ENCODE results near the gene RAPSN. TPM values are rescaled to one million over a fixed set of nuclear protein-coding genes. Genes with fewer than 3 reads are reported as not detected.

Gene RAPSN
- total and polyA plus RNA-seq, 8 donors: 0.18 to 0.92 (median 0.33) TPM

- H3K4me1 ChIP-seq: peaks cover 6 to 14% (median 6%) of the 10 kb centered on the region in 3 donors
- H3K36me3 ChIP-seq: peaks cover 0 to 16% (median under 1%) of the 10 kb centered on the region in 3 donors
- 92 to 100% methylated on average over 10 to 13 of the region's 13 CpGs for WGBS, 2 donors
- FAIRE-seq (no peak), ATAC-seq (no peak), DNase-seq (no peak)
- no peak overlapping the region for H3K27ac ChIP-seq
- H3K4me3 ChIP-seq: no peak overlapping the region
- no peaks in the 10 kb centered on the region for H3K27me3 ChIP-seq
- intact Hi-C loops (cut with DNase I): no loop called here
- TF ChIP-seq CTCF (IDR thresholded peaks at IDR 0.05): no peak
- H3K9me3 ChIP-seq: no peaks in the 10 kb centered on the region
Measured at GRCh38 chr11:47413351-47413750, 35.6 kb downstream of the RAPSN start.

- DNase-seq: peak in 5 of 6 donors; percentile 35 to 84 (median 73)
- TF ChIP-seq CTCF (IDR thresholded peaks at IDR 0.05): peak; percentile 52 to 71 (median 68)
- no peaks in the 10 kb centered on the region for H3K27me3 ChIP-seq
- H3K36me3 ChIP-seq: peaks cover 0 to 14% (median 0%) of the 10 kb centered on the region in 3 donors
- no peak overlapping the region for H3K4me3 ChIP-seq
- WGBS, 2 donors: 76 to 78% methylated on average over 11 to 12 of the region's 12 CpGs
- no peak for FAIRE-seq
- no peaks in the 10 kb centered on the region for H3K9me3 ChIP-seq
- peaks cover 10 to 21% (median 12%) of the 10 kb centered on the region in 3 donors for H3K4me1 ChIP-seq
- no peak for ATAC-seq
- intact Hi-C loops (cut with DNase I): no loop called here
- no peak overlapping the region for H3K27ac ChIP-seq
Measured at GRCh38 chr11:47411884-47412746, 36.8 kb downstream of the RAPSN start.

GRCh38 chr11:47410370-47411264 lies 38.3 kb downstream of the RAPSN start:
- 77 to 83% methylated on average over 12 of the region's 12 CpGs for WGBS, 2 donors
- ATAC-seq (no peak), DNase-seq (peak in 1 of 6 donors; percentile 32), FAIRE-seq (no peak)
- intact Hi-C loops (cut with DNase I): no loop called here
- Histone ChIP-seq H3K27me3 (no peaks in the 10 kb centered on the region), H3K9me3 (no peaks in the 10 kb centered on the region), H3K27ac (no peak overlapping the region), H3K4me3 (no peak overlapping the region), H3K4me1 (peaks cover 11 to 19% (median 14%) of the 10 kb centered on the region in 3 donors), H3K36me3 (peaks cover 0 to 14% (median 0%) of the 10 kb centered on the region in 3 donors)
- no peak for TF ChIP-seq CTCF (IDR thresholded peaks at IDR 0.05)

GRCh38 chr11:47409440-47410369 lies 39.2 kb downstream of the RAPSN start:
- peak in 3 of 6 donors; percentile 22 to 65 (median 32) for DNase-seq
- intact Hi-C loops (cut with DNase I): no loop called here
- Histone ChIP-seq H3K27me3 (no peaks in the 10 kb centered on the region), H3K4me1 (peaks cover 11 to 19% (median 14%) of the 10 kb centered on the region in 3 donors), H3K4me3 (peak overlapping the region in 3 of 4 donors; percentile 59 to 75 (median 73)), H3K27ac (peak overlapping the region in 3 of 4 donors; percentile 64 to 84 (median 81)), H3K9me3 (no peaks in the 10 kb centered on the region), H3K36me3 (peaks cover 0 to 13% (median 0%) of the 10 kb centered on the region in 3 donors)
- no peak for ATAC-seq
- no peak for FAIRE-seq
- TF ChIP-seq CTCF (IDR thresholded peaks at IDR 0.05): no peak
- 76 to 82% methylated on average over 31 of the region's 31 CpGs for WGBS, 2 donors

All from pancreas (tissue), 10 donors.